Stimulated activated CD4-positive, alpha-beta T cell treated with anti-CD3 and anti-CD28 coated beads, TNF-alpha, amount 100 ng/mL, for 4 hours (primary cell): ENCODE data around the gene TFB1M.
"Not testable (repeated sequence)": the region's sequence is repeated elsewhere in the genome, so short reads cannot be mapped to it uniquely, and the experiment has no call there.

Experiments used
- DNase-seq, 3 experiments: peaks; one replicate each; pipeline ENCODE4 v3.0.0-alpha.2; 2020; ENCODE audit warnings: low read depth in 3 of 3

TFB1M gene

DNA sequence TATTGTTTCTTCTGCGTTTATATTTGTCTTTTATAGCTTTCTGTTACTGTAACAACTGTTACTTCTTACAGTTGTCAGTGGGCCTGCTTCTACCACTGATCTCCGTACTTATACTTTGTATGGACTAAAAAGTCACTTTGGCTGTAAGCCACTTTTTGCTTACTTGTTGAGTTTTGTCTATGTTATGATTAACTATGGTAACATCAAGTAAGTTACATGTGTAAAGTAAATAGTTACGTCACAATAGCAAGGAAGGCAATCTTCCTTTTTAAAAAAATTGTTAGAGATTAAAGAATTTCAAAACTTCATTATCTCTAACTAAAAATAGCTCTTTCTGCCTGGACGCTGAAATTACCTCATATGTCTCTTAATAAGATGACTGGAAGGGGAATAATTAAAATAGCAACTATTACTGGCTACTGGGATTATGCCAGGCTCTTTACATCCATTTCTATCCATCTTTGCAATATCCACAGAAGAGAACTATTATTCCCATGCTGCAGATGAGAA is 10.9 kb downstream of the TFB1M start:
- no peak for DNase-seq

DNA sequence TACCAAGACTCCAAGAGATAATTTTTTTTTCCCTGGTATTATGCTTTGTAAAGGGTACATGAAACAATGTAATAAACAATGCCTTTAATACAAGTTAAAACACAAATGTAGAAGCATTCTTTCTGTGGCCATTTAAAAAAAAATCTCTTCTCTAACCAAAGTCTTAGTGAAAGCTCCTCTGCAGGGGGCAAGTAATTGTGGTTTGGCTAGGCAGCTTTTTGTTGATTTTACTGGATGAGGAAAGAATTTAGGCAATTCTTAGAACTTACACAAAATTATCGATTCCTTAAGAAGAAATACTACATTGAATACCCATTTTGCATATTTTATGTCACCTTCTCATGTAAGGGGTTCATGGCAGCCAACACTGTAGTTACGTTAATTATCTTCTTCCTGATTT is 12.4 kb downstream of the TFB1M start:
- DNase-seq, result no peak

DNA sequence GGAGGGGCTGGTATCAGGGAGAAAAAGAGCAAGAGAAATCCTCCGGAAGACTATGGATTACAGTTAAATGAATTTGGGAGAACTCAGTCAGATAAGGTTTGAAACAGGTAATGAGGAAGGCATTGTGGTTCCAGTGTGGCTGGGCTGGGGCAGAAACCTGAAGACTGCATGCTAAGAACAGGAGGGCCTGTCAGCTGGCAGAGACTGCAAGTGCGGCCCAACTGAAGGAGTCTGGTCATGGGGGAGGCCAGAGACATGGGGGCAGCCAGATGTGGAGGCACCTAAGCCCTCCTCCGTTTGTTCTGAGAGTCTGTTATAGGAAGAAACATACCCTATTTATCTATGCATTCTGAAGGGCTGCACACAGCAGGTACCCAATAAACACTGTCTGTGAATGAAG is 16.6 kb downstream of the TFB1M start:
- DNase-seq, result no peak

DNA sequence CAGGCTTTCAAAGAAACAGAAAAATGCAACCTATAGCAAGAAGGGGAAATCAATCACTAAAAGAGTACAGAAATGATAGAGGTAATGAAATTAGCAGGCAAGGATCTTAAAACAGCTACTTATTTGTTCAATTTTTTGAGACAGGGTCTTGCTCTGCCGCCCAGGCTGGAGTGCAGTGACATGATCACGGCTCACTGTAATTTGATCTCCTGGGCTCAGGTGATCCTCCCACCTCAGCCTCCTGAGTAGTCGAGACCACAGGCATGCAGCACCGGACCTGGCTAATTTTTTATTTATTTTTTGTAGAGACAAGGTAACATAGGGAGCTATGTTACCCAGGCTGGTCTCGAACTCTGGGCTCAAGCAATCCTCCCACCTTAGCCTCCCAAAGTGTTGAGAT is 21.6 kb downstream of the TFB1M start:
- DNase-seq, result no peak

DNA sequence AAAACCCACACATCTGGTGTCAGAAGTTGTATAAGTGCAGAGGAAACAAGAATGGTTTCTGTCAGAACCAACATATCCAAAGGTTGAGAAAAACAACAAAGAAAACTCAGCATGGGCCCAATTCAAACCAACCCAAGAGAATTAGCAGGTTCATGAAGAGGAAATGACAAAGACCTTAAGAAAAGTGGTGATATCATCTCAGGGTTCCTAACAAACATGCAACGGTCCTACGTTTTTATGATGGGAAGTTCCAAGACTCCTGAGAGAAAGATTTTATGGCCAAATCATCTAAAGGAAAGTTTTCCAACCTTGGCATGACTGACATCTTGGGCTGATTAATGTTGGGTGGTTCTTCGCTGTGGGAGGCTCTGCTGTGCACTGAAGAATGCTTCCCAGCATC is 23.0 kb downstream of the TFB1M start:
- no peak for DNase-seq

DNA sequence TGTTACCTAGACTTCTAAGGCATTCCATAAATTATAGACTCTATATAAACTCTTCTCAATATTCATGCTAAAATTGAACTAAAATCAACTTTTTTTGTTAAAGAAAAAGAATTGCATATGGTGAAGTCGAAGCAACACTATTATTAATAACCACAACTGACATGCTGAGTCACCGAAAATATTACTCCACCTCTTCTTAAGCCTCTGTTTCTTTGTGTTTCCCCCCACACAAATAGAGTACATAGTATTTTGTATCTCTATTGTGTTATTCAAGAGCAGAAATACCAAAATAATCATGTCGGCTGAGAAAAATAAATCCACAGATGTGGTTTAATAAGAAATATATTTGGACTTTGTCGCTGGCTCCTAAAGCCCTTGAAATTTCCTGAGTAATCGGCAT is 23.8 kb downstream of the TFB1M start:
- no peak for DNase-seq

DNA sequence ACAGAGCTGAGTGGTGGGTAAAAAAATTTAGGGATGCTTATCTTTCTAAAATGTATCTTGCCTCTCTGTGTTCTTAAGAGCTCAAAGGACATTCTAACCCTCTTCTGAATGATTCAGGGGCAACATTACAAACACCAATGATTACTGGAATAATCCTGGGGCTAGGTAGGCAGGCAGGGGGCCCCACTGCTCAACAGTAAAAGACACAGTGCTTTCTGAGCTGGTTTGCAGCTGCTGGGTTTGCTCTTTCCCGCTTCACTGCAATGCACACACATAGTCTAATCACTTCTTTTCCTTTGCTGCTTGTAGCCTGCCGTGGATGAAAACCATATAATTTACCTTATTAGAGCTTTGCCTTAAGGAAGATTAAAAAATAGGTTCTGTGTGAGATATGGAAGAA is 26.5 kb downstream of the TFB1M start:
- no peak for DNase-seq

DNA sequence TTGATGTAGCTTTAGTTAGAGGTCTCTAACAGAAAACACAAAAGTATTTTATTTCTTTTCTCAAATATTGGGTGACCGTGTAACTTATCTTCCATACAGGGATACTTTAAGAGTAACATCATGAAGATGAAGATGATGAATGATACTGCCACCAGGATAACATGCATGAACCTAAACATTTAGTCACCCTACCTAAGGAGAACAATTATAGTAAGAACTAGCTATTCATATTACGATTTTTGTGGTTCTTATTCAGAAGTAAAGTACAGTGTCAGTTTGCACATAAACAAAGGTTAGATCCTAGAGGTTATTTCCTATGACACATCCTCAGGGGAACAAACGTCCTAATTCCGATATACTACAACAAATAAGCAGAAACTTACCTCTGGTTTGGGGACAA is 29.5 kb downstream of the TFB1M start:
- DNase-seq, result no peak

DNA sequence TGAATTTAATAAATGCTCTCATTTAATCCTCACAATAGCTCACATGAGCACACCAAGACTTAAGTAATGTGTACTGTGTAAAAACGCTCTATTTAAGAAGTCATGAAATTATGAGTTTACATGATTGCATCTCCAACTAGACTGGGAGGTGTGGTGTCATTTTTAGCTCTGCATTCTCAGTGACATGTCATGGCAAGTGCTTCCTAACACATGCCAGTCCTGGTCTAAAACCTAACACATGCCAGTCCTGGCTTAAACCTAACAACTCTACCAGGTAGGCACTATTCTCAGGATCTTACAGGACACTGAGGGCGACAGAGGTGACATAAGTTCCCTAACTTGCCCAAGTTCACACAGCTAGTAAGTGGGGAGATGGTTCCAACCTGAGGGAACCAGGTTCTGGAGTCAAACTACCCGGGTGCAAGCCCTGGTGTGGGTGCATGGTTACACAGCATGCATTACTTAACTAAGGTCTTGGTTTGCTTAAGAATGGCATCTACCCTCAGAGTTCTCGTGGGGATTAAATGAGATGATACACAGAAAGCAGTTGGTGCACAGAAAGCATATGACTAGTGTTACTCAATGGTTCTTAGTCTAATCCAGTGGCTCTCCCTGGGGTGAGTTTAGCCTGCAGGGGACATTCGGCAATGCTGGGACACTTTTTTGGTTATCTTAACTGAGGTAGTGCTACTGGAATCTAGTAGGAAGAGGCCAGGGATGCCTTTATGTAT is 35.8 kb downstream of the TFB1M start:
- DNase-seq, result no peak

DNA sequence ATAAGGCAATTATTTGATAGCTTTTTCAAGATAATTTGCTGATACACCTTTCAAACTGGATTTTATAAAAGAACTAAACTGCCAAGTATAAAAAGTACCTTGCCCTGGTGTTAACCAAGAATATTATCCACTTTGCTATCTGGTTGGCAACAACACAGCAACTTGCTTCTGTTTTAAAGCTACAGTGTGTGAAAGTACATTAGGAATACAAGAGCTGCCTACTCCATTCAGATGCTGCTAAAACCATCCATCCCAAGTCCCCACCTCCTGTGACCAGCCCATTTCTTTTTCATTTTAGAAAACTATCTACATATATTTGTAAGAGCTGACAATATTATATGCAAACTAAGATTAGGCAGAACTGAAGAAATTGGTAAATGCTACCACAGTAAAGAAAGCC is 37.6 kb downstream of the TFB1M start:
- no peak for DNase-seq

DNA sequence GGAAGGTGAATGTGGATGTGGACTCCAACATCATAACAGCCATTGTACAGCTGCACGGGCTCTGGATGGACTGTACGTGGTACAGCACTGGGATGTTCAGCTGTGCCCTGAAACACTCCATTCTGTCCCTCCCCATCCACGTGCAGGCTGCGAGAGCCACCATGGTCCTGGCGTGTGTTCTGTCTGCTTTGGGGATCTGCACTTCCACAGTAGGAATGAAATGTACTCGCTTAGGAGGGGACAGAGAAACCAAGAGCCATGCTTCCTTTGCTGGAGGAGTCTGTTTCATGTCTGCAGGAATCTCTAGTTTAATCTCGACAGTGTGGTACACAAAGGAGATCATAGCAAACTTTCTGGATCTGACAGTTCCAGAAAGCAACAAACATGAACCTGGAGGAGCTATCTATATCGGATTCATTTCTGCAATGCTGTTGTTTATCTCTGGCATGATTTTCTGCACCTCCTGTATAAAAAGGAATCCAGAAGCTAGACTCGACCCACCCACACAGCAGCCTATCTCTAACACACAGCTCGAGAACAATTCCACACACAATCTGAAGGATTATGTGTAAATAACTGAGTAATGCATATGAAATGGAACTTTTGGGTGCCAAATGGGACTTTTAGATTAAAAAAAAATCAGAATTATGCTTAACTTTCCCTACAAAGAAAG is 38.3 kb downstream of the TFB1M start:
- DNase-seq, result no peak

DNA sequence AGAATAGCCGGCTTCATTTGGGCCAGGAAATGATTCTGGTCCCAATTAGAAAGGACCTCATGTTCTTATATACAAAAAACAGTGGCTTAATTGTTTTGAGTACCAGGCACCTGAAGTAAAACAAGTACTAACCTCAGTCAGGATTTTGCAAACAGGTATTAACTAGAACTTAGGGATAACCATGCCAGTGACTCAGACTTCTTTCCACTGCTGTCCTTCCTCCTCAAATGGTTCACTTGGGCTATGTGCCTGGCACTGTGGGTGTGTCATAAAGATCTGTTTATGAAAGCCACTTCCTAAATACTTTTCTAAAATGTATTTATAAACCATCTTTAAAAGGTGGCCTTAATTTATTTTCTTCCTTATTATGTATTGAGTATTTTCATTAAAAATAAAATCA is 39.8 kb downstream of the TFB1M start:
- no peak for DNase-seq

DNA sequence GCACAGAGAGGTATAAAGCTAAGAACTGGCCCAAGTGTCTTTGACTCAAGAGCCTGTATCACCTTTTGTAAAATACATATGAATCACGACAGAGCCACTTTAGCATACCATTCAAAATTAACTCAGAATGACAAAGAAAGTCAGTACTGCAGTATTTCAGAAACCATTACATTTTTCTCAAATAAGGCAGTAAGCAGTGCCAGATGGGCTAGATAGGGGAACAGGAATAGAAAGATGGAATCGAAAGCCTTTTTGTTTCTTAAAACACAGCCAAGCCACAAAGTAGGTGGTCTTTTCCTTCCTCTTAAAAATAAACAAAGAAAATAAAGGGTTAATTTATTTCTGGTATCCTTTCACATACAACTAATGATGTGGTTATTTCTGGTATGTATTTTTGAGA is 40.2 kb downstream of the TFB1M start:
- DNase-seq, result no peak

DNA sequence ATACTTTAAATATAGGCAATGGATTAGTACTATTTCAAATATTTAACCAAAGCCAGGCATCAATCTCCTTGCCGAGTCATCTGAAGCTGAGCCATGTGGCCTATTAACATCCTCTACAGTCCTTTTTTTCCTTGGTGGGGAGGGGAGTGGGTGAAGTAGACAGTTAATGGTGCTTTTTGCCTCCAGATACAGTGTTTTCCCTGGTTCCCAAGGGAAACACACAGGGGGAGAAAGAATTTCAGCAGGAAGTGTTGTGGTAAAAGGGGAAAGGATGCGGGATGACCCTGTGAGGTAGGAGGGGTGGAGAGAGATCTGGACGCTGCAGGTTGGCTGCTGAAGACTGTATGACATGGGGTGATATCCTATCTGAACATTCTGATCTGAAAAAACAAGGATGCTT is 40.9 kb downstream of the TFB1M start:
- no peak for DNase-seq

DNA sequence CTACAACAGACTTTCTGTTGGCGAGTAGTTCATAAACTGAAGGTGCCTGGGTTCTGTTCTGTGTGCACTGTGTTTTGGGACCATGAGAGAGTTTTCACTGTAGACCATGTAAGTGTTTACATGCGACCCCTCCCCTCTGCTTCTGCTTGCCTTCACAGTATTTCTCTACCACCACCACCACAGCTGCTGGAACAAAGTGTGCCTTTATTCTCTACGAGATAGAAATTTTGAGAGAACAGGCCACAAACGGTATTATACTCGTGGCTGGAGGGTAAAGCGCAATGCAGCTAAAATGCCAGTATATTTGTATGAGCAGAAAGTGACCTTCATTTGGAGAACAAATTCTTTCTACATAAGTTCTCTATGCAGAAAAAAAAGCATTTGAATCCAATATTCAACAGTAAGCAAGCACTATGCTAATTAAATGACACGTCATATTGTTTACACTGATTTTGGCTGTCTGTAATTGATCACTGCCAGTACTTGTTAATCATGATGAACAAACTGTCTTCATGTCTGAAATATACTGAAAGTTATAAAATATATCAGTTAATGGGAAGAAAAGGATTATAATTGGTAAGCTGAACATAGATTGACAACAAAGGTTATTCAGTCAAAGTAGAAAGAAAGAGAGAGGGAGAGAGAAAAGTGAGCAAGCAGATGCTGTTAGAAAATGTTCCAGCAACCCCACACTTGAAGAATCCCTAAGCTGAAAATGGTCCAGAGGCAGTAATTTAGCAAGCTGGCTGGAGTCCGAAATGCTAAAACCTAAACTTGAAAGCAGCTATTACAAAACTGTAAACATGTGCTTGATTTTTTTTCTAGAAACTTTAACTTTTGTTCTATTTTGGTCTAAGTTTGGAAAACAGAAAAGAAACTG is 41.7 kb downstream of the TFB1M start:
- no peak for DNase-seq

DNA sequence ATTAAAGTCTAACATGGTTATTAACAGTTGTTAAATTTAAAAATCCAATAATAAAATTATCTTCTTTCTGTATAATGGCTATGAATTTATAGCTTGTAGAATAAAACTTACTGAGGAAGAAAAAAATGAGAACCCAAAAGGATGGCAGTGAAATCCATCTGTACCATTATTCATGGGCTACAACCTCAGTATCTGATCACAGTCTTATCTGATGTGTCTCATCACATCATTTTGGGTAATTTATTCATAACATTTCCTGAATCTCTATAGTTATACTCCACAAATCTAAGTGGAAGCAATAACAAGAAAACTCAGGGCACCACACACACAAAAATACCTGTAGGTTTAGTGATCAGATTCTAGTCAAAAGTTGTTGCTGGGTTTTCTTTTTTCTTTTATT is 43.1 kb downstream of the TFB1M start:
- no peak for DNase-seq

DNA sequence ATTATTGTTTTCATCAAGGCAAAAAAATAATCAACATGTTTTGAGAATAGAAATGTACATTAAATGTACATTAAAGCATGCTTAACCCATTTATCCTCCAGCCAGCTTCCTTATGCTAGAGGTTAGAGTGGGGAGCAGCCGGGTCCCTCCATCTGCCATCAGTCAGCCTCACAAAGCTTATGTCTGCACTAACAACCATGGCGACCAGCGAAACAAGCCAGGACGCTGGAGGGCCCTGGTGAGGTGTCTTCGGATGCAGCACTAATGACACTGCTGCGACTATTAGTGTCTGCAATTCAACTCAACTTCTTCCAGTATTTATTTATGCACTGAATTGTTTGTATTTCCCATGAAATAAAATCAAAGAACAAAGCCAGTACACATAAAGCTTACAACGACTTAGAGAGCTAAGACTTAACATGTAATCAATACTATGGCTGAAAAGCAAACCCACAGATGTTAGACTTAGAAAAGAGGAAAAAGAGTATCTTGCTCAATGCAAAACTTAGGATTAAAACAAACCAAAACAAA is 43.7 kb downstream of the TFB1M start:
- DNase-seq, result no peak

DNA sequence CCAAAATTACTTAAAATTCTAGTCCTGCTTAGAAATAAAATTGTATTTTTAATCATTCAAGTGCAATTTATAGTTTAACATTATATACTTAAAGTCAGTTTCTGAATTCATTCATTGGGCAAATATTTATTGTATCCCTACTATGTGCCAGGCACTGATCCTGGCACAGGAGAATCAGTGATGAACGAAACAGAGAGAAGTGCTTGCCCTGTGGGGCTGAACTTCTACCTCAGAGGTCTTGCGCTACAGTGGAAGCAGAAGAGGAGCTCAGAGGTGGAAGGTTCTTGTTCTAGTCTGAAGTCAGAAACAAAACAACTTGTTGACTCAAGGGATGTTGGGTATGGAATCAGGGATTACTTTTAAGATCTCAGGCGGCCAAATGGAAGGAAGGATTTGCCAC is 44.5 kb downstream of the TFB1M start:
- DNase-seq, result no peak

DNA sequence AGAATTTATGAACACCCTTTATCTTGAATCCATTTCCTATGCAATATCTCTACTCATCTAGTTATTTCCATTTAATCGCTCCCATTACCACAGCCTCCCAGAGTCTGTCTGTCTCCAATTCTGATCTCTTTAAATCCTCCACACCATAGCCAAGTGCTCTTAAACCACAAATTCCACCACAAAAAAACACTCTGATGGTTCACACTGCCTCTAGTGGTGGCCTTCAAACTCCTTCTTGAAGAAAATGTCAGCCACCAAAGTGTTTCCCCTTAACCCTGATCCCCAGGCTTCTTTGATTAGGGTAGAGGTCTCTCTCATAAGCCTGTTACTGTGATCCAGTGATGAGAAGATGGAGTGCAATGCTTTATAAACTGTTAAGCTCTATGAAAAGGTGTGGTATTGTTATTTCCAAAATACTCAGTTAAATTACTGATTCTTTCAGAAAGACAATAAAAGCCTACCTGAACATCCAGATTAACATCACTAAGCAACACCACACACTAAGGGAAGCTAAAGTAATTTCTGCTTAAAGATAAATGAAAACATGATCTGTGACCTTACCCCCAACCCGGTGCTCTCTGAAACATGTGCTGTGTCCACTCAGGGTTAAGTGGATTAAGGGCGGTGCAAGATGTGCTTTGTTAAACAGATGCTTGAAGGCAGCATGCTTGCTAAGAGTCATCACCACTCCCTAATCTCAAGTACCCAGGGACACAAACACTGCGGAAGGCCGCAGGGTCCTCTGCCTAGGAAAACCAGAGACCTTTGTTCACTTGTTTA is 46.0 kb downstream of the TFB1M start:
- DNase-seq, result not testable (repeated sequence)

DNA sequence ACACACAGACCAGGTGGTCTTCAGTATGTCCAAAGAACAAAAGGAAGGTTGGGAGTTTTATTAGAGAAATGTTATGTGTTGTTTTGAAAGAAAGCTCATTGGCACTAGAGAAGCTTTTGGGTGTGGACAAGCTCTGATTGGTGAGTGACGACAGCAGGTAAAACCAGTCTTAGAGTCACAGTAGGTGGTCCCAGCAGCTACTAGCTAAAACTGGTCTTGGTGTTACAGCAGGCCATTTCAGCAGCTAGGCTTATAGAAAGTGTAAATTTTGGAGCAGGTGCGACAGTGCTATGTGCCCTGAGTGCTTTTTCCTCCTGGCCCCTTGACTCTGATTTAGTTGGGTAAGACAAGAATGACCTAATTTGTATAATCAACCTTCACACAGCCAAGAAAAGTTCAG is 46.9 kb downstream of the TFB1M start:
- no peak for DNase-seq

DNA sequence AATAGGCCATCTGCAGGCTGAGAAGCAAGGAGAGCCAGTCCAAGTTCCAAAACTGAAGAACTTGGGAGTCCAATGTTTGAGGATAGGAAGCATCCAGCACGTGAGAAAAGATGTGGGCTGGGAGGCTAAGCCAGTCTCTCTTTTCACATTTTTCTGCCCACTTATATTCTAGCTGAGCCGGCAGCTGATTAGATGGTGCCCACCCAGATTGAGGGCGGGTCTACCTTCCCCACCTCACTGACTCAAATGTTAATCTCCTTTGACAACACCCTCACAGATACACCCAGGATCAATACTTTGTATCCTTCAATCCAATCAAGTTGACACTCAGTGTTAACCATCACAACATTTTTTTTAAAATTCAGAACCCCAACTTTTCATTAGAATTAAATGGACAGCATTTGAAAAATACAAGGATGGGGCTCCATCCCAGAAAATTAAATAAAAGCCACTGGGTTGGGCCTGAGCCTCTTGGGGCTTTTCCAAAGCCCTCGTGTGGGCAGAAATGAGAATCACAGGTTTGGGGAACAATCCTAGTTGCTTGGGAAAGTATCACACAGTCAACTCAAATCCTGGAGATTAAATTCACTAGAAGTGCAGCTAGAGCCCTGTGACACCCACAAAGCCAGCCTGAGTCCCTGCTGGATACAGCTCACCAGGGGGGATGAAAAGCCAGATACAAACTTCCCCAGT is 48.3 kb downstream of the TFB1M start:
- no peak for DNase-seq
